Loucy (cell line): ENCODE results near the gene GOLGA1.

Source experiments
- EZH2phosphoT487 ChIP-seq: fragments of 200-600 bp; IDR thresholded peaks from 2 replicates; pipeline ENCODE4 v1.6.1; 2018; ENCODE audit warnings: antibody characterized with exemption, mild to moderate bottlenecking, moderate library complexity, borderline replicate concordance
- TF ChIP-seq, protein P1 (sequence below): fragments of 200-600 bp; sonication (generic); conservative IDR thresholded peaks from 2 replicates; pipeline ENCODE4 v1.5.1; 2014; ENCODE audit warnings: mild to moderate bottlenecking, antibody characterized with exemption, low read length

DNA sequence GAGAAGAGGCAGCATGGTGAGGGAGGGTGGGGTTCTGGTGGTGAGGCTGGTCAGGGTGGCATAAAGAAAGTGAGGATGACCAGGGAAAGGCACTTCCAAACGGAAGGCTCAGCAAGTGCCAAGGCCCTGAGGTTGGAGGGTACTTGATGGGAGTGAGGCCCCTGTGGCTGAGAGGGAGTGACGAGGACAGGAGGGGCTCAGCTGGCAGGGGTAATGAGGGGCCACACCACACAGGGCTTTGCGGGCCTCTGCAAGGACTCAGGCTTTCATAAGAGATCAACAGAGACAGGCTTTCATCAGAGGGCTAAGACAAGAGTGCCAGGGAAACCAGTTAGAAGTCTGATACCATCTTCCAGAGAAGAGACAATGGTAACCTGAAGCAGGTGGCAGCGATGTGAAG lies 55.3 kb downstream of the GOLGA1 start:
- TF ChIP-seq, protein P1, sequence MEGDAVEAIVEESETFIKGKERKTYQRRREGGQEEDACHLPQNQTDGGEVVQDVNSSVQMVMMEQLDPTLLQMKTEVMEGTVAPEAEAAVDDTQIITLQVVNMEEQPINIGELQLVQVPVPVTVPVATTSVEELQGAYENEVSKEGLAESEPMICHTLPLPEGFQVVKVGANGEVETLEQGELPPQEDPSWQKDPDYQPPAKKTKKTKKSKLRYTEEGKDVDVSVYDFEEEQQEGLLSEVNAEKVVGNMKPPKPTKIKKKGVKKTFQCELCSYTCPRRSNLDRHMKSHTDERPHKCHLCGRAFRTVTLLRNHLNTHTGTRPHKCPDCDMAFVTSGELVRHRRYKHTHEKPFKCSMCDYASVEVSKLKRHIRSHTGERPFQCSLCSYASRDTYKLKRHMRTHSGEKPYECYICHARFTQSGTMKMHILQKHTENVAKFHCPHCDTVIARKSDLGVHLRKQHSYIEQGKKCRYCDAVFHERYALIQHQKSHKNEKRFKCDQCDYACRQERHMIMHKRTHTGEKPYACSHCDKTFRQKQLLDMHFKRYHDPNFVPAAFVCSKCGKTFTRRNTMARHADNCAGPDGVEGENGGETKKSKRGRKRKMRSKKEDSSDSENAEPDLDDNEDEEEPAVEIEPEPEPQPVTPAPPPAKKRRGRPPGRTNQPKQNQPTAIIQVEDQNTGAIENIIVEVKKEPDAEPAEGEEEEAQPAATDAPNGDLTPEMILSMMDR = no peak
- TF ChIP-seq EZH2phosphoT487 = no peak
